H9 (cell line): ENCODE data around the gene CDKN2D. TPM values are rescaled to one million over a fixed set of nuclear protein-coding genes. Genes with fewer than 3 reads are reported as not detected.
A peak's percentile ranks its signal among the peaks of the same experiment; 100 is the strongest.

Experiments used
- DNase-seq: peaks from one replicate; pipeline ENCODE4 v3.0.0-alpha.2; 2017
- H2AFZ ChIP-seq: one replicate; pipeline ENCODE4 v1.6.1; 2013; ENCODE audit warnings: mild to moderate bottlenecking, low read length, control low read depth, moderate library complexity
- H2AK5ac ChIP-seq: 2 replicates; pipeline ENCODE4 v1.6.1; 2013; ENCODE audit warnings: low read length, control low read depth, mixed read lengths; ENCODE audit not compliant: insufficient read length
- H2BK120ac ChIP-seq: one replicate; pipeline ENCODE4 v1.6.1; 2013; ENCODE audit warnings: low read depth, mild to moderate bottlenecking, low read length, control low read depth, inconsistent platforms; ENCODE audit not compliant: poor library complexity, severe bottlenecking
- H2BK12ac ChIP-seq: 2 replicates; pipeline ENCODE4 v1.6.1; 2013; ENCODE audit warnings: low read length, control low read depth, mixed read lengths, low read depth; ENCODE audit not compliant: insufficient read length
- H2BK15ac ChIP-seq: 2 replicates; pipeline ENCODE4 v1.6.1; 2013; ENCODE audit warnings: low read depth, low read length, control low read depth
- H2BK20ac ChIP-seq: one replicate; pipeline ENCODE4 v1.6.1; 2013; ENCODE audit warnings: low read depth, mild to moderate bottlenecking, low read length, control low read depth, inconsistent platforms; ENCODE audit not compliant: poor library complexity, severe bottlenecking
- H2BK5ac ChIP-seq: 2 replicates; pipeline ENCODE4 v1.6.1; 2013; ENCODE audit warnings: low read length, control low read depth, mixed read lengths; ENCODE audit not compliant: insufficient read length
- H3K14ac ChIP-seq: 2 replicates; pipeline ENCODE4 v1.6.1; 2013; ENCODE audit warnings: low read length, control low read depth; ENCODE audit not compliant: insufficient read depth
- H3K18ac ChIP-seq: 2 replicates; pipeline ENCODE4 v1.6.1; 2013; ENCODE audit warnings: low read depth, mild to moderate bottlenecking, mixed read lengths, low read length, control low read depth; ENCODE audit not compliant: insufficient read length
- H3K23ac ChIP-seq: 2 replicates; pipeline ENCODE4 v1.6.1; 2013; ENCODE audit warnings: low read length, control low read depth, mixed read lengths, low read depth; ENCODE audit not compliant: insufficient read length
- H3K23me2 ChIP-seq: 2 replicates; pipeline ENCODE4 v1.6.1; 2013; ENCODE audit warnings: low read depth, mild to moderate bottlenecking, mixed read lengths, low read length, control low read depth; ENCODE audit not compliant: insufficient read length, poor library complexity, severe bottlenecking
- H3K27ac ChIP-seq: 2 replicates; pipeline ENCODE4 v1.5.1; 2013; ENCODE audit warnings: low read length, control low read depth, mixed read lengths, low read depth; ENCODE audit not compliant: insufficient read length
- H3K27me3 ChIP-seq: 2 replicates; pipeline ENCODE4 v1.6.1; 2013; ENCODE audit warnings: low read length, control low read depth, inconsistent platforms; ENCODE audit not compliant: insufficient read depth
- H3K4ac ChIP-seq: 2 replicates; pipeline ENCODE4 v1.6.1; 2013; ENCODE audit warnings: low read depth, mild to moderate bottlenecking, control low read depth, inconsistent platforms, low read length, moderate library complexity
- H3K4me1 ChIP-seq: 2 replicates; pipeline ENCODE4 v1.6.1; 2013; ENCODE audit warnings: low read length, control low read depth, inconsistent platforms; ENCODE audit not compliant: insufficient read depth
- H3K4me2 ChIP-seq: 2 replicates; pipeline ENCODE4 v1.6.1; 2013; ENCODE audit warnings: low read length, control low read depth, mixed read lengths; ENCODE audit not compliant: insufficient read length, insufficient read depth
- H3K56ac ChIP-seq: 2 replicates; pipeline ENCODE4 v1.6.1; 2013; ENCODE audit warnings: low read depth, mild to moderate bottlenecking, mixed read lengths, low read length, control low read depth; ENCODE audit not compliant: insufficient read length
- H3K79me1 ChIP-seq: 2 replicates; pipeline ENCODE4 v1.6.1; 2013; ENCODE audit warnings: low read depth, mild to moderate bottlenecking, moderate library complexity, low read length, control low read depth, inconsistent platforms; ENCODE audit not compliant: insufficient read depth, poor library complexity, severe bottlenecking
- H3K79me2 ChIP-seq: 2 replicates; pipeline ENCODE4 v1.6.1; 2013; ENCODE audit warnings: low read length, control low read depth, inconsistent platforms; ENCODE audit not compliant: insufficient read depth
- H3K9ac ChIP-seq: 2 replicates; pipeline ENCODE4 v1.6.1; 2013; ENCODE audit warnings: low read length, control low read depth, mixed read lengths; ENCODE audit not compliant: insufficient read length; ENCODE audit errors: extremely low read depth
- H3K9me3 ChIP-seq: one replicate; pipeline ENCODE4 v1.6.1; 2013; ENCODE audit warnings: low read depth, low read length, inconsistent platforms; ENCODE audit not compliant: control insufficient read depth
- H3T11ph ChIP-seq: one replicate; pipeline ENCODE4 v1.6.1; 2013; ENCODE audit warnings: mild to moderate bottlenecking, low read length, control low read depth, inconsistent platforms
- H4K20me1 ChIP-seq: one replicate; pipeline ENCODE4 v1.6.1; 2013; ENCODE audit not compliant: control insufficient read depth, insufficient read length, insufficient read depth
- H4K5ac ChIP-seq: 2 replicates; pipeline ENCODE4 v1.6.1; 2013; ENCODE audit warnings: low read depth, mild to moderate bottlenecking, mixed read lengths, low read length, control low read depth; ENCODE audit not compliant: insufficient read length
- H4K8ac ChIP-seq: replicated peaks from 2 replicates; pipeline ENCODE4 v1.6.1; 2013; ENCODE audit warnings: low read length, control low read depth, mixed read lengths, low read depth; ENCODE audit not compliant: insufficient read length
- H4K91ac ChIP-seq: 2 replicates; pipeline ENCODE4 v1.6.1; 2013; ENCODE audit warnings: low read depth, mild to moderate bottlenecking, moderate library complexity, mixed read lengths, low read length, control low read depth; ENCODE audit not compliant: insufficient read length
- H3K27ac Mint-ChIP-seq, 3 experiments: 2 replicates in 2 of 3; 3 replicates in 1 of 3; pipeline ENCODE4 v1.8.0; 2020 to 2021; ENCODE audit warnings: mixed read lengths in 3 of 3, mild to moderate bottlenecking in 1 of 3, moderate library complexity in 1 of 3
- H3K27me3 Mint-ChIP-seq: 2 replicates; pipeline ENCODE4 v1.8.0; 2021; ENCODE audit warnings: low read depth, mild to moderate bottlenecking, moderate library complexity, mixed read lengths
- H3K36me3 Mint-ChIP-seq, 3 experiments: 2 replicates in 2 of 3; 3 replicates in 1 of 3; pipeline ENCODE4 v1.8.0; 2020 to 2021; ENCODE audit warnings: low read depth in 3 of 3, mixed read lengths in 3 of 3; ENCODE audit not compliant: insufficient read depth in 1 of 3
- H3K4me1 Mint-ChIP-seq, 2 experiments: 2 replicates each; pipeline ENCODE4 v1.8.0; 2020; ENCODE audit warnings: mixed read lengths in 2 of 2
- H3K4me3 Mint-ChIP-seq, 2 experiments: 2 replicates in 1 of 2; 3 replicates in 1 of 2; pipeline ENCODE4 v1.8.0; 2020 to 2021; ENCODE audit warnings: mild to moderate bottlenecking in 2 of 2, mixed read lengths in 2 of 2, moderate library complexity in 1 of 2
- H3K9me3 Mint-ChIP-seq, 2 experiments: 2 replicates in 1 of 2; 3 replicates in 1 of 2; pipeline ENCODE4 v1.8.0; 2020; ENCODE audit warnings: mild to moderate bottlenecking in 2 of 2, mixed read lengths in 2 of 2, moderate library complexity in 1 of 2
- WGBS: extraction: QIAGEN DNeasy Blood & Tissue Kit; methylation state at CpG from one replicate; pipeline ENCODE4 v1.1.7; 2013; ENCODE audit warnings: missing lambda C conversion rate, low lambda C conversion rate, mixed read lengths; ENCODE audit not compliant: insufficient read length; ENCODE audit errors: extremely low coverage; 5-methylcytosine and 5-hydroxymethylcytosine counted together
- total RNA-seq: library from RNA; stranded (reverse); gene quantifications from 2 replicates; pipeline ENCODE4 v1.2.1, GENCODE V29; 2021
- TF ChIP-seq, protein P1 (sequence below): fragments of 200-600 bp; sonication (generic); conservative IDR thresholded peaks from 3 replicates; pipeline ENCODE4 v1.8.0; 2021; ENCODE audit warnings: antibody characterized with exemption, mild to moderate bottlenecking

The CDKN2D gene
- total RNA-seq, 1 experiment from 2014 or later: 2.8 TPM

DNA sequence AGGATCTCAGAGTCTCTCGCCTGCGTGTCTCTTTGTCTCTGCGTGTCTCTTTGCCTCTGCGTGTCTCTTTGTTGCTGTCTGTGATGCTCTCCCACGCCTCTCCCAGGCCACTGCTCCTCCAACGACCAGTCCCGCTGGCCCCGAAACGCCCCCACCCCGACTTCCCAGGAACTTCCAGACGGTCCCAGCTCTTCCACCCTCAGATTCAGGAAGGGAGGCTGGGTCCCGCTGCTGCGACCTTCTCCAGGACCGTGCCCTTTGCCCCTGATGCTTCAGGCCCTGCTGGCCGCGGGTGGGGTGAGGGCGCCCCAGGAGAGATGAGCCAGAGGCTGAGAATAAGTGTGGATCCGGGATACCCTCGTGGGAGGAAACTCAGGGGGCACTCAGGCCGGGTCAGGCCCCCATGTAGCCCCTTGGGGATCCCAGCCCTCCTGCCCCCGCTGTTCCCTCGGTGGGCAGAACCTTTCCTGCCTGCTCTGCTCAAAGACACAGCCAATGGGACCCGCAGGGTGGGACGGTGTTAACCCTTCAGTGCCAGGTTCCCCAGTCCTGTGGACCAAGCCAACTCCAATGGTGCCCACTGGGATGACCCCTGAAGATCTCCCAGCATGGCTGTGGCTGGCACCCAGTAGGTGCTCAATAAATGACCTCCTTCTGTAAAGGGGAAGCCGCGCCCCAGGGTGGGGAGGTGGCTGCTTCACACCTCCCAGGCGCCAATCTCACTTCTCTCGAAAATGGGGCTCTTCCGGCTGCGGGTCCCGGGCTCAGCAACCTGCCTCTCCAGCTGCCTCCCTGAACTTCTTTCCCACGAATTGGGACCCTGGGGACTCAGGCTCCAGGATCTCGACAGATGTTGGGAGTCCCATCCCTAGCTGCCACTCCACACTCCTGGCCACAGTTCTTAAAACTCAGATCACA is 50.1 kb downstream of the CDKN2D start:
- Mint-ChIP-seq H3K36me3 (peaks cover 0 to 4% (median 0%) of the 10 kb centered on the region in 3 experiments; a peak in 4 of 7 replicates), H3K27ac (peak overlapping the region in 1 of 3 experiments; percentile 86; a peak in 1 of 7 replicates), H3K9me3 (no peaks in the 10 kb centered on the region; a peak in 1 of 5 replicates), H3K4me3 (peak overlapping the region; percentile 72 to 87), H3K27me3 (peaks cover 20% of the 10 kb centered on the region), H3K4me1 (peaks cover 19 to 29% of the 10 kb centered on the region in 2 experiments)
- Histone ChIP-seq H3K79me1 (no peaks in the 10 kb centered on the region), H3K18ac (no peak overlapping the region), H3K4me1 (no peaks in the 10 kb centered on the region; the same call in 1 of the 2 replicates), H2BK120ac (no peak overlapping the region), H2BK12ac (no peak overlapping the region), H3T11ph (no peak overlapping the region), H2BK15ac (no peak overlapping the region), H3K23ac (no peak overlapping the region), H3K56ac (no peak overlapping the region), H3K79me2 (no peaks in the 10 kb centered on the region), H3K4me2 (peak overlapping the region; percentile 79), H3K23me2 (peaks cover 19% of the 10 kb centered on the region), H4K5ac (no peak overlapping the region), H4K8ac (no peak overlapping the region), H3K4ac (no peak overlapping the region), H3K27ac (no peak overlapping the region), H2AFZ (peak overlapping the region; percentile 27), H3K9me3 (no peaks in the 10 kb centered on the region), H4K20me1 (no peaks in the 10 kb centered on the region), H4K91ac (no peak overlapping the region), H3K27me3 (peaks cover 2% of the 10 kb centered on the region; the same call in 1 of the 2 replicates), H3K9ac (no peak overlapping the region), H2BK20ac (no peak overlapping the region), H3K14ac (no peak overlapping the region), H2AK5ac (no peak overlapping the region), H2BK5ac (no peak overlapping the region)
- no CpG with 5 or more reads among the region's 33 CpGs for WGBS
- DNase-seq: no peak
- TF ChIP-seq, protein P1, sequence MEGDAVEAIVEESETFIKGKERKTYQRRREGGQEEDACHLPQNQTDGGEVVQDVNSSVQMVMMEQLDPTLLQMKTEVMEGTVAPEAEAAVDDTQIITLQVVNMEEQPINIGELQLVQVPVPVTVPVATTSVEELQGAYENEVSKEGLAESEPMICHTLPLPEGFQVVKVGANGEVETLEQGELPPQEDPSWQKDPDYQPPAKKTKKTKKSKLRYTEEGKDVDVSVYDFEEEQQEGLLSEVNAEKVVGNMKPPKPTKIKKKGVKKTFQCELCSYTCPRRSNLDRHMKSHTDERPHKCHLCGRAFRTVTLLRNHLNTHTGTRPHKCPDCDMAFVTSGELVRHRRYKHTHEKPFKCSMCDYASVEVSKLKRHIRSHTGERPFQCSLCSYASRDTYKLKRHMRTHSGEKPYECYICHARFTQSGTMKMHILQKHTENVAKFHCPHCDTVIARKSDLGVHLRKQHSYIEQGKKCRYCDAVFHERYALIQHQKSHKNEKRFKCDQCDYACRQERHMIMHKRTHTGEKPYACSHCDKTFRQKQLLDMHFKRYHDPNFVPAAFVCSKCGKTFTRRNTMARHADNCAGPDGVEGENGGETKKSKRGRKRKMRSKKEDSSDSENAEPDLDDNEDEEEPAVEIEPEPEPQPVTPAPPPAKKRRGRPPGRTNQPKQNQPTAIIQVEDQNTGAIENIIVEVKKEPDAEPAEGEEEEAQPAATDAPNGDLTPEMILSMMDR: no peak
